ENCODE data around the gene PPFIBP1.

Gene PPFIBP1

GRCh38 chr12:27513155-27513824 is 10.7 kb upstream of the PPFIBP1 start:
- no peak for DNase-seq

- DNase-seq: no peak
Measured at GRCh38 chr12:27515671-27516070, 8.3 kb upstream of the PPFIBP1 start.

- no peak for DNase-seq
Measured at GRCh38 chr12:27516625-27517024, 7.4 kb upstream of the PPFIBP1 start.

- DNase-seq: no peak
Measured at GRCh38 chr12:27517546-27517945, 6.5 kb upstream of the PPFIBP1 start.

GRCh38 chr12:27517961-27518665 is 5.9 kb upstream of the PPFIBP1 start:
- no peak for DNase-seq

GRCh38 chr12:27521066-27521465 is 2.9 kb upstream of the PPFIBP1 start:
- no peak for DNase-seq

- no peak for DNase-seq
Measured at GRCh38 chr12:27521981-27522380, 2.0 kb upstream of the PPFIBP1 start.

- DNase-seq: no peak
Measured at GRCh38 chr12:27523305-27523641, 733 bp upstream of the PPFIBP1 start.

GRCh38 chr12:27524494-27524835 is 459 bp downstream of the PPFIBP1 start:
- no peak for DNase-seq

- DNase-seq: no peak
Measured at GRCh38 chr12:27524839-27525753, 1.1 kb downstream of the PPFIBP1 start.

- no peak for DNase-seq
Measured at GRCh38 chr12:27527512-27527911, 3.5 kb downstream of the PPFIBP1 start.

- DNase-seq: no peak
Measured at GRCh38 chr12:27528788-27529187, 4.8 kb downstream of the PPFIBP1 start.

GRCh38 chr12:27530157-27530922 is 6.3 kb downstream of the PPFIBP1 start:
- DNase-seq: no peak

GRCh38 chr12:27531896-27532295 is 7.9 kb downstream of the PPFIBP1 start:
- DNase-seq: no peak

GRCh38 chr12:27534060-27534764 is 10.2 kb downstream of the PPFIBP1 start:
- peak in 1 of 2 donors; percentile 23 for DNase-seq

GRCh38 chr12:27534765-27535161 is 10.8 kb downstream of the PPFIBP1 start:
- no peak for DNase-seq

GRCh38 chr12:27535318-27535717 is 11.3 kb downstream of the PPFIBP1 start:
- no peak for DNase-seq

- DNase-seq: no peak
Measured at GRCh38 chr12:27537855-27538675, 14.1 kb downstream of the PPFIBP1 start.

GRCh38 chr12:27539191-27539631 is 15.2 kb downstream of the PPFIBP1 start:
- no peak for DNase-seq

GRCh38 chr12:27541031-27541719 is 17.2 kb downstream of the PPFIBP1 start:
- no peak for DNase-seq

- no peak for DNase-seq
Measured at GRCh38 chr12:27542628-27543027, 18.6 kb downstream of the PPFIBP1 start.

Data from CD4-positive, alpha-beta T cell treated with Interleukin-1 beta for 1 hour (primary cell).